Posterior cingulate gyrus (tissue), 11 donors: ENCODE measurements around the gene CHST9.
"Not testable (repeated sequence)": the region's sequence is repeated elsewhere in the genome, so short reads cannot be mapped to it uniquely, and the experiment has no call there.

ENCODE experiments used
- DNase-seq, 10 donors: peaks; one replicate each; pipeline versions ENCODE4 v3.0.0 to v3.0.0-alpha.2; 2020 to 2021; ENCODE audit warnings: mixed read lengths in 3 of 10
- intact Hi-C: fragments of 100-400 bp; cut with DNase I; formaldehyde crosslinking; loops from one replicate; pipeline ENCODE4 v1.15.1; 2023

Gene CHST9

DNA sequence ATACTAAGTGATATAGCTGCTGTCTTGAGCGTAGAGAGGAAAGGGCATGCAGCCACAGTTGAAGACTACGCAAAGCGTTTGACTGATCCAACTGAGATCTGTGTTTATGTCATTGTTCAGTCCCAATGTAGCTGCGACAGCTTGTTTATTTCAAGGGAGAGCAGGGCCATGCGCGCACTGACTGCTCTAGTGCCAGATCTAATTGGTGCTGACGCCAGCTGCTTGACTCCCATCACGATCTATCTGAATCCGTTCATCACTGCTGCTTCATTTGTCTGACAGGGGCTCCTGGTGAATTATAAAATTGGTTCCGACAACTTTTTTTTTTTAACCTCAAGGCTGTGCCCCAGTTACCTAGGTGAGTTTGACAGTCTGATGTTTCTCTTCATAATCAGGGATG is 75.7 kb downstream of the CHST9 start:
- intact Hi-C loops: no loop called here
- no peak for DNase-seq

DNA sequence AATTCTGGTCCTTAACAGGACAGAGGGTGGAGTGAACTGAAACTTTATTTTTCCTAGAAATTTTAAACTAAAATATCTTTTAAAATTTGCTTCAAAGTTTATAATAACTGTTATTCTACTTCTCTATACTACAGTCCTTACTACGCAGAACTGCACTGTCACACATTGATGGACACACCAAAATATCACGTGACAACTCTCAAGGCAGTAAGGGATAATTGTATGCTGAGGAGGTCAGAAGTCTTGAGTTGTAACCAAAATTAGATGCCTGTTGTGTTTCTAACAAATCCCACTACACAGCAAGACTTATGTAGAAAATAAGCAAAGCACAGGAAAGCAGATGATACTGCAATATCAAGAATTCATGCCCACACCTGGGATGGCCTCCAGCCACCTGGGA is 76.3 kb downstream of the CHST9 start:
- DNase-seq: no peak
- intact Hi-C loops: no loop called here

DNA sequence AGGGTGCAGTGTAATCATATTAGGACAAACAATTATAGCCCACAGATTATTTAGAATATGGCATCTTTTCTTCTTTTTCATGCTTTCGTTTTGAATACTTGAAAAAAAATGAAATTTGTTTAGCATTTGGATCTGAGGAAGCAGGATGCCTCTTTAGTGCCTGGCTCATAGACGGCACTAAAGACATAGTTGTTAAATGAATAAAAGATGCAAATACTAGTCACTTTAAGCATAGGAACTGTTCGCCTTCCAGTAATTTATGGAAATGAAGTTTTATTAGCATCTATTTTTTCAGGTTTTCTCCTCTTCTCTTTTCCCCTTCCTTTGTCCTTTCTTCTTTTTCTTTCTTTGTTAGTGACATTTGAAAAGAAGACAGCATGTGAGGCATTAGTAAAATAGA is 80.4 kb downstream of the CHST9 start:
- intact Hi-C loops: no loop called here

DNA sequence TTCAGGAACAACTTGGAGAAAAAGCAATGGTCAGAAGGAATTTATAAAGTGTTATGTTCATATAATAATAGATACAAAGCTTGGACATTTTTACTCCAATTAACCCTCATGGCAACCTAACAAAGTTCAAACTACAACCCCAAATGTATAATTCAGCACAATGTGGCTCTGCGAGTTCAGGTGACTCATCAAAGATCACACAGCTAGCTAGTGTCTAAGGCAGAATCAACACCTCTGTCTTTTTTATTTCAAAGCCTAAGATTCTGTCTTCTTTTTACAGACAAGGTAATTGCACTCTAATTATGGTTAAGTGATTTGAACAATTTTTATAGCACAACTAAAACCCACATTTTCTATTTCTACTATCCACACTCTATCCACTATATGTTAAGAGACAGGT is 90.5 kb downstream of the CHST9 start:
- intact Hi-C loops: no loop called here
- no peak for DNase-seq

More for the DNA sequence above, 80.4 kb downstream of the CHST9 start:
- no peak for DNase-seq

DNA sequence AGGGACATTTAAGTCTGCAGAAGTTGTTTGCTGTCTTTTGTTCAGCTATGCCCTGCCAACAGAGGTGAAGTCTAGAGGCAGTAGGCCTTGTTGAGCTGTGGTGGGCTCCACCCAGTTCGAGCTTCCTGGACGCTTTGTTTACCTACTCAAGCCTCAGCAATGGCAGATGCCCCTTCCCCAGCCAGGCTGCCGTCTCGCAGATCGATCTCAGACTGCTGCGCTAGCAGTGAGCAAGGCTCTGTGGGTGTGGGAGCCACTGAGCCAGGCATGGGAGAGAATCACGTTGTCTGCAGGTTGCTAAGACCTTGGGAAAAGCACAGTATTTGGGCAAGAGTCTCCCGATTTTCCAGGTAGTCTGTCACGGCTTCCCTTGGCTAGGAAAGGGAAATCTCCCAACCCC is 91.8 kb downstream of the CHST9 start:
- intact Hi-C loops: not testable (repeated sequence)
- peak in 2 of 10 donors; percentile 51 to 72 for DNase-seq

DNA sequence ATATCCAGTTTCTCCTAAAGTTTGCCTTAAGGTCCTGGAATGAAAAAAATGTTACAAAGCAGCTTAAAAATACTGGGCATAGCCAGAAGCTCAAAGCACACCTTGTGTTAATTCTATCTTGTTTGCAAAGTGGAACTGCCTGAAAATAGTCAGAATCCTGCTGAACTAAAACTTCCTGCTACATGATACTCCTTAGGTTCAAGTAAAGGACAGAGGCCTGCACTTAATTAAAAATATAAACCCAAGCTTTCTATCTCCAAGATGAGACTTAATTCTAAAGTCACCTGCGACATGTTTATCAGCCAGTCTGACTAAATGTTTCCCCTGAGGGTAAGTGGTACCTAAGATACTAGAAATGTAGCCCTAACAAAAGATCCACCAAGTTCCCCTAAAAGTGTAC is 103.4 kb downstream of the CHST9 start:
- no peak for DNase-seq
- intact Hi-C loops: no loop called here

DNA sequence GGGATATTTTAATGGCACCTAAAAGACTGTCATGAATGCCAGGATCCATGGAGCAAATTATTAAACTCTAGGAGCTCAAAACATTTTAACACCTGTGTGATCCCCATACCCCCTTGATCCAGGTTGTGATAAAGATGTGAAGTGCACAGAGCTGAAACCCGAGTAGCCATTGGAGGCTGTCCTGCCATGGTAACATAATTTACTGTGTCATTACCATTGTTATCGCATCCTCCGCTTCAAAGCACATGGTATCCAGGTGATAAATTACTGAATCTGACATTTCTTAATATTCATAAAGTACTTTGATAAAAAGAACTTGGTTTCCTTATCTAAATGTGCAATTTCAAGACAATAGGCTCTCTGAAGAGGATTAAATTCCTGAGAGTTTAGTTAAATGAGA is 109.3 kb downstream of the CHST9 start:
- no peak for DNase-seq
- intact Hi-C loops: no loop called here

DNA sequence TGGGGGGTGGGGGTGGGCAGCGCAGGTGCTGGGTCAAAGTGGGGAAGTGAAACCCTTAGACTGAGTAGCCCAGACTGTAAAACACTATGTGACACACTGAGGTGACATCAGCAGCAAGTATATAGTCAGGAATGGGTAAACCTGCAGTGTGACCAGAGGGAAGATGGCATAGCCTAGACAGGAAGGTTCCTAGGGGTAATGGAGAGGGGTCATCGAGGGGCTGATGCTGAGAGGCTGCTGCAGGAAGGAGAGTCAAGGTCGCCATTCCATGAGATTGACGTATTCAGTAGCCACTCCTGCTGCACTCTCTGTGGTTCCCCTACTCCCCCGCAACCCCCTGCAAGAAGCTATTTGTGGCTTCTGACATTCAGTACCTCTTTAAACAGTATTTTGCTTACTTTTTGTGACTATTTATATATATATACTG is 111.7 kb downstream of the CHST9 start:
- intact Hi-C loops: no loop called here
- DNase-seq: no peak

DNA sequence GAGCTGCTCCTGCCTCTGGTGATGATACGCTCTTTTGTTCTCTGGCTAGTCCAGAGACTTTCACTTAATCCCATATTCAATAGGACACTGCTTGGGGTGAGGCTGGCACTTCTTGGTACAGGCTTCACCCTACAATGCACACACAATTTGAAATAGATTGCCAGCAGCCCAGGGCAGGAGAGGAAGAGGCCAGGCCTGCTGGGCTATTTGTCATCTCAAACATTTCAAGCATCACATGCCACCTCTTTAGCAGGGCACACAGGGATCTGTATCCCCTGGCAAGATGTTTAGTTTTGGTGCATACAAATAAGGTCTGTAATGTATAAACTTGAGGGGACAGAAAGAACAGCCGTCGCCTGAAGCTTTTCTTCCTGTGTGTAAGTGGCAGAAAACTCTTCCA is 120.4 kb downstream of the CHST9 start:
- intact Hi-C loops: no loop called here
- no peak for DNase-seq

DNA sequence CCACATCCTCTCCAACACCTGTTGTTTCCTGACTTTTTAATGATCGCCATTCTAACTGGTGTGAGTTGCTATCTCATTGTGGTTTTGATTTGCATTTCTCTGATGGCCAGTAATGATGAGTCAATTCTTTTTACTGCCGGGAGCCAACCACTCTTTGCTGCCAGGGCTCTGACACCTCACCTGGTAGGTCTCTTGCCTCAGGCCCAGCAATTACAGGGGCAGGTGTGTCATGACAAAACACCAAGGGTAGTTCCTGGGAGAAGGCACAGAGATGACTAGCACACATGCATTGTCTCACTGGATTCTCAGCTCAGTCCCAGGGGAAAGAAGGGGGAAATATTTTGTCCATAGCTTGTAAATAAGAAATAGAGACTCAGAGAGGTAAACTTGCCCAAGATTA is 122.3 kb downstream of the CHST9 start:
- DNase-seq: no peak

DNA sequence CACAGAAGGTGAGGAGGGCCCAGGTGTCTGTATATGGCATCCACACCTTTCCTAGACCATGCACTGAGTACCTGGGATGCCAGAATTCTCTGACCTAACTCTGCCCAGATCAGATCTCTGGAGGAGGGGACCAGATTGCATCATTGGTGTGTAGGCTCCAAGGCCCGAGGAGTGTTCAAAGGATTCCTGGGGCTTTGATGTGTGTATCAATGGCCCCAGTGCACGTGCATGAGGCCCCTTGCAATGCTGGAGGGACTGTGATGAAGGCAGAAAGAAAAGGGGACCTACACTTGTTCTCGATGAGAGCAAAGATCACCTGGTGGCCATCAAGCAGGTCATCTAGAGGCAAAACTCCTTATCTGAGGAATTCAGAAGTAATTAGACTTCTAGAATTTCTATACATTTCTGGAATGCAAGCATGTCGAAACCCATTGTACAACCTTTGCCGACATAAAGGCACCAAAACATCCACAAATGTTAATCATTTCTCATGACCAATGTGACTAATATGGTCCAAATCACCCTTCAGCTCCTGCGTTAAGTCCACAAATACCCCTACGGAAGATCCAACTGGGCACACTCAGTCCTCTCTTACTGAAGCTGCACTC is 123.5 kb downstream of the CHST9 start:
- no peak for DNase-seq
- intact Hi-C loops: no loop called here

More for the DNA sequence above, 122.3 kb downstream of the CHST9 start:
- intact Hi-C loops: no loop called here

DNA sequence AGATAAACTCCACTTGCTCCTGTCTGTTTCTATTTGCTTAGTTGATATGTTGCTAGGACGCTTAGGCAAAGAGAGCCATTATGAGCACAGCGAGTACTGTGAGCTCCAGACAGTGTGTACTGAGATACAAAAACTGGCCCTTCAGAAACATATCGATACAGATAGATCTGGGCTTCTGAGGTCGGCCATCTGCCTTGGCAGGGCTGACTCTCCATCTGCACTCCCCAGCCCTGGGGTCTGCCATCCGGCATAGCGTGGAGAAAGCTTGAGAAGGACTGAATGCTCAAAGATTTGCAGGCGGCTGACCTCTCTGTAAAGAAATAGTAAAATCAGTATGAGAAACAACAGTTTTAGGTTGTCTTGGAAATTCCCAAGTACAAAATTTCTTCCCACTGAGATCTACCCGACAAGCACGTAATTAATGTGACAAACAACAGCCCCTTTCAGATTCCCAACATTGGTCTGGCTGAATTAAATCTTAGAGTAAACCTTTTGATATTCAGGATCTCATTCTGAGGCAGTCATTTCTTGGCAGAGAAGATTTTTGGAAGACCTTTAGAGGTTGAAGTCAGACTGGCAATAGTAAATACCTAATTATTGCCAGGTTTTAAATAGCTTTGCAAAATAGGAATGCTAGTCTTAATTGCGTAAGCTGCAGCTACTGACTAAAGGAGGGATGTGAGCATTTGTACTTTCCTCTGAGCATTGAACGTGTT is 127.4 kb downstream of the CHST9 start:
- DNase-seq: peak in 8 of 10 donors; percentile 5 to 75 (median 16)
- intact Hi-C loops: no loop called here

DNA sequence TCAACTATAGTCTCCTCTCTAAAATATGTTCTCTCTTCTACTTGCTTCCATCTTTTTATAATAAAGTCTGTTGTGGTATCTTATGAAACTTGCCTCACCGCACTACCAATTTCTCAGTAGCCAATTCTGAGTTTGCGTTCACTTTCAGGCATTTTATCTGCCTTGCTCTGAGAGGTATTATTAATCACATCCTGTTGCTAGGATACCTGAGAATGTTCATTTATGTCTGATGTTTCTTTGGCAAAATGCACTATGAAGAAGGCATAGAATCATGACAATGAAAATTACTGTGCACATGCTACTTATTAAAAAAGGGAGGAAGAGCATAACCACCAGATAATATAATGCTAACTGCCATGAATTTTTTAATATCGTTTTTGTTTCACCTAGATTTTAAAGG is 130.2 kb downstream of the CHST9 start:
- intact Hi-C loops: no loop called here
- no peak for DNase-seq

DNA sequence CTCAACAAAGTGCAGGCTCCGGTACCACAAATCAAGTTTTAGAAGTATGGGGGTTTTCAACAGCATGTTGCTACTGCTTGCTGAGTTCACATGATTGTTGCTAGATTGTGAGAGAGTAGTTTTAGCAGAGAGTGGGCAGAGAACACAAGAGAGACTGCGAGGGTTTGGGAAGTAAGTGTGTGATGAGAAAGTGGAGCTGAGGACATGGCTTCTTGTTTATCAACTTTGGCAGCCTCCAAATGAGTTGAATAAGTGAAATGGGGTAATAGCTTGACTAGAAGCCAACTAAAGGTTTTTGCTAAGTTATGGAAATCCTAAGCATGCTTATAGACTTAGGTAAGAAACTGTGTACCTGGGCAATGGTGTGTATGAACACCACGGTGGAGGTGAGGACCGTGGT is 135.1 kb downstream of the CHST9 start:
- intact Hi-C loops: no loop called here
- DNase-seq: no peak

DNA sequence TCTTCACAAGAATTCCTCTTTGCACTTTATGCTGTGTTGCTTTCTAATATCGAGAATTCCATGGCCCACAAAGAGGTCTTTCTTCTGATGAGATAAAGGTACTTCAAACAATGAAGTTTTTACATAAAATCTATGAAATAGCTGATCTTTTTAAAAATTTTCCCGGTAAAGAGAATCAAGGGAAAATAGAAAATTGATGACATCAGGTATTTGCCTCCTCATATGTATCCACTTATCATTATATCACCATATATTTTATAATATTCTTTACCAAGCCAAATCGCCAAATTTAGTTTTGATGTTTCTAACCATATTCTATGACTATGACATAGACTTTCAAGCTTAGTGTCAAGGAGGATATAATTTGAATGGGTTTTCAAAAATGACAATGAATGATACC is 139.8 kb downstream of the CHST9 start:
- intact Hi-C loops: no loop called here
- DNase-seq: no peak

DNA sequence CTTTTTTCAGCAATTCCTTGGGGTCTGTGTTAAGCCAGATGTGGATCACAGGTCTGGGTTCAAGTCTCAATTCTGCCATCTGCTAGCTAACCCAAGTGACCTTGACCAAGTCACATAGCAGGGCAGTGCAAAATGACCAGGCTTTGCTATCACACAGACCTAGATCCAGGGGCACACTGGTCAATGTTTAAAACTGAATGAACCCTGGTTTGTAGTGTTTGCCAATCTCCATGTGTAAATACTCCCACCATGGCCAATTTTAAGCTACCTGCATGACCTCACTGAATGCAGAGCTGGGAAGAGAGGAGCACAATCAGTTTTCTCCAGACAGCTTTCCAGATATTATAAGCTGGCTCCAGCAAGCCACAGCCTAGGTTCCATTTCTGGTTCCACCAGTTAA is 142.9 kb downstream of the CHST9 start:
- intact Hi-C loops: no loop called here
- no peak for DNase-seq

DNA sequence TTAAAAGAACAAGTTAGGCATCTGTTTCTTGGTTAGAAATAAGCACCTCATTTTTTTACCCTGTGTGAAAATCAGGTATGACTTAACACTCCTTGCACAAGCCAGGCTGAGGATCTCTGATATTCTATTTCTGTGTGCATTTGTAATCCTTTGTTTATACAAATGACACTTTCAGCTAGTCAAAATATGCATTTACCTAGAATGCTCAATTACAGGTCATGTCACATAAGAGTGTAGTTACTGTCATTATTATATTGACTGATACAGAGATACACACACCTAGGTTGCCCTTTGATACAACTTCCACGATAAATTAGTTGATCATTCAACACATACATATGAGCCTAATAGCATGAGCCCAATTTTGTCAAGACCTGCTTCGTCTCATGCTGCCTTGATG is 144.3 kb downstream of the CHST9 start:
- DNase-seq: no peak
- intact Hi-C loops: no loop called here

DNA sequence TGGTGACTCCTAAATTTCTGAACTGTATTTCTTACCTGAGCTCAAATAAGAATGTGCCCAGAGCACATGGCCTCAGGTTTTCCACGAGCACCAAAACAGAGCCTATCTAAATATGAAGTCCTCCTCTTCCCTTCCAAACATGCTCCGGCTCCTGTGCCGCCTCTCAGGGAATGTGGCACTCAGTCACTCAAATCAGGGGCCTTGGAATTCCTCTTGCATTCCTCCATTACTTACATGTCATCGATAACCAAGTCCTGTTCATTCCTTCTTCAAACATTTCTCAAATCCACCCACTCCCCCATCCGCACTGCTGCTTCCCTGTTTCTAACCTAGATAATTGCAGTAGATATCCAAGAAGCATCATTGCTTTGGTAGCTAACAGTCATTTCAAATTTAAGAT is 151.4 kb downstream of the CHST9 start:
- no peak for DNase-seq
- intact Hi-C loops: no loop called here

DNA sequence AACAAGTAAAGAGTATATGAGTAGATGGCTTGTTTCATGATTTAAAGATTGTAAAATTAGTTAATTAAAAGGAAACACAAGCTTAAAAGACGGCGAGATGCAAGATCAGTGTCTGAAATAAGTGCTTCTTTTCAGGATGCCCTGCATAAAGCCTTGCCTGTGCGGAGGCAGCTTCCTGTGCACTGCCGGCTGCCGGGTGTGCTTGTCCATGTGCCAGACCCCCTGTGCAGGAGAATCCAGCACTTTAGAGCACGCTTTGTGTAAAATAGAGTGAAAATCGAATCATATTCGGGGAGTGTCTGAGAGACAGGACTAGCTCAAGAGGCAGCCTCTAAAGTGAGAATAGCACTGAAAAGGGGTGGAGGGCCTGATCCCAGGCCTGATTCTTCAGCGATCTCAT is 154.7 kb downstream of the CHST9 start:
- DNase-seq: peak in 1 of 10 donors; percentile 79
- intact Hi-C loops: no loop called here

DNA sequence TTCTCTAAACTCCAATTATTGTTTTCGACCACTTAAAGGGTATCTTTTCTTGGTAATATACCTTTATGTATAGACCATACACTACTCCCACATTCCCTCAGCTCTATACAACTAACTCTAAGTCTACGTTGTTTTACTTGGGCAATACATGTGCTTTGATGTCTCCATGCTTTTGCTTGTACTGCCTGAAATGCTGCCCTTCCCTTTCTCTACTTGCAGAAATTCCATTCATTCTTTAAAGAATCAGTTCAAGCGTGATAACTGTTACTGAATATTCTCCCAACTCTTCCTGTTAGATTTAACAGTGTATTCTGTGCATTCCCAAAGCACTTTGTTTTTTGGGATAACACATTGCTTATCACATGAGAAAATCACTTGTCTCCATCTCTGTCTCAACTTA is 162.6 kb downstream of the CHST9 start:
- intact Hi-C loops: no loop called here

DNA sequence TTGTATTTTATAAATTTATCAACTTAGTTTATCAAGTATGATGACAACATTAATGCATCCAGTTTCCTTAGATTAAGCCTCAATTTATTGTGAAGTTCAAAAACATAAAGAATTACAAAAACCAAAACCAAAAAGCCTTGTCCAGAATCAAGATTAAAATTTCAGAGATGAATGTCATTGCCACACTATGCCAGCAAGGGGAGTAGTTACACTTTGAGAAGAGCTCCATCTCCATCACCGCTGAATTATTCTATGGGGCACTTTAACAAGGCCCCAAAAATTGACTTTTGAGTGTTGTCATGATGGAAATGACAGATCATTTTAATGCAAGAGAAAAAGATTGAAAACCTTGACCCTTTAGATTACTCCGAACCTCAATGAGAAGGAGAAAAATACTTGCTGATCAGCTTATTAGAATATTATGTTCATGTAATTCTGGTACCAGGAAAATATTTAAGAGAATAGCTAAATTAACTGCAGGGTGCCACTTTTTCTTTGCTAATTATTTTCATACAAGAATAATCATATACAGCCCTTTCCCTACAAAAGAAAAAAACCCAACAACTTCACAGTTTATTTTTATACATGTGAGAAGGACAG is 167.1 kb downstream of the CHST9 start:
- no peak for DNase-seq
- intact Hi-C loops: loop anchor here (1.0 kb wide), 1 partner anchor 581 kb away; no protein-coding TSS in a partner anchor

More for the DNA sequence above, 162.6 kb downstream of the CHST9 start:
- DNase-seq: no peak

DNA sequence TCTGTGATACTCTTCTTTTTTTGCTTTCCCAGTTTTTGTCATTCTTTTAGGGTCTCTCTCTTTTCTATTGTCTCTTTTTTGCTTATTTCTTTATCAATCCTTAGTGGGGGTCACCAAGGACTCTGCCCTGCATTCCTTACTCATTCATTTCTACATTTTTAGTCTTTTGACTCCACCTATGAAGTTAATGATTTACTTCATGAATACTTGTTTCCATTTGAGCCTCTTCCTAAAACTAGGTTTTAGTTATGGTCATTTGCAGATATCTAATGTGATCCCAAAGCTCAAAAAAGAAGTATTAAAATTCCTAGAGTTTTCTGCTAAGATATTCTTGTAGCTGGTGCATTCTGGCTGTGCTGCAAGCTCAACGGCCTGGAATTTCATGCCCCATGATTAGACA is 170.3 kb downstream of the CHST9 start:
- no peak for DNase-seq
- intact Hi-C loops: no loop called here
